Lower leg skin (tissue), 4 donors: Measurements from ENCODE around the gene ACTR3. TPM values are rescaled to one million over a fixed set of nuclear protein-coding genes. Genes with fewer than 3 reads are reported as not detected.

Source experiments
- DNase-seq, 2 donors: peaks; one replicate each; pipeline ENCODE4 v3.0.0-alpha.2; 2019; ENCODE audit warnings: low spot score in 2 of 2
- H3K4me3 ChIP-seq: fragments of 200-600 bp; sonication (generic); 2 replicates; pipeline ENCODE4 v1.5.1; 2017; ENCODE audit warnings: mild to moderate bottlenecking, low read depth; ENCODE audit not compliant: poor library complexity, severe bottlenecking
- CTCF ChIP-seq, 3 donors: fragments of 450-650 bp; IDR thresholded peaks; one replicate each; pipeline ENCODE4 v1.5.1; 2016; ENCODE audit warnings: antibody characterized with exemption in 3 of 3, mild to moderate bottlenecking in 3 of 3, moderate library complexity in 2 of 3
- POLR2A ChIP-seq, 2 donors: fragments of 450-650 bp; IDR thresholded peaks; one replicate each; pipeline ENCODE4 v1.6.1; 2016 to 2017; ENCODE audit warnings: antibody characterized with exemption in 2 of 2, mild to moderate bottlenecking in 1 of 2, moderate library complexity in 1 of 2
- WGBS, 2 donors: methylation state at CpG; one replicate each; pipeline ENCODE4 v1.1.5; 2018; 5-methylcytosine and 5-hydroxymethylcytosine counted together
- intact Hi-C: fragments of 100-400 bp; cut with DNase I; formaldehyde crosslinking; loops from one replicate; pipeline ENCODE4 v1.15.0; 2023; ENCODE audit warnings: low total_unique reads
- total RNA-seq, 4 donors: library from RNA; depleted of rRNA; stranded (reverse); fragments of >200 nt; gene quantifications; one replicate each; pipeline ENCODE4 v1.1.0, GENCODE V29; 2016

ACTR3 gene
- total RNA-seq, 4 donors from 2014 or later = 92.5 to 154 (median 115) TPM

- WGBS, 2 donors = 81 to 82% methylated on average over 6 of the region's 6 CpGs
- no peak overlapping the region for H3K4me3 ChIP-seq
- no peak for TF ChIP-seq POLR2A (IDR thresholded peaks at IDR 0.05)
- DNase-seq = no peak
- intact Hi-C loops = no loop called here
Measured at GRCh38 chr2:113910967-113911678, 21.2 kb downstream of the ACTR3 start.

- WGBS, 2 donors = 92 to 96% methylated on average over 10 of the region's 10 CpGs
- H3K4me3 ChIP-seq = no peak overlapping the region
- DNase-seq = no peak
- intact Hi-C loops = no loop called here
- no peak for TF ChIP-seq CTCF (IDR thresholded peaks at IDR 0.05)
- TF ChIP-seq POLR2A (IDR thresholded peaks at IDR 0.05) = no peak
Measured at GRCh38 chr2:113915082-113915819, 25.4 kb downstream of the ACTR3 start.

GRCh38 chr2:113918229-113918628 lies 28.3 kb downstream of the ACTR3 start:
- intact Hi-C loops = no loop called here
- no peak for DNase-seq
- H3K4me3 ChIP-seq = no peak overlapping the region
- 83 to 93% methylated on average over 1 of the region's 1 CpG for WGBS, 2 donors
- TF ChIP-seq CTCF (IDR thresholded peaks at IDR 0.05) = no peak
- no peak for TF ChIP-seq POLR2A (IDR thresholded peaks at IDR 0.05)

DNA sequence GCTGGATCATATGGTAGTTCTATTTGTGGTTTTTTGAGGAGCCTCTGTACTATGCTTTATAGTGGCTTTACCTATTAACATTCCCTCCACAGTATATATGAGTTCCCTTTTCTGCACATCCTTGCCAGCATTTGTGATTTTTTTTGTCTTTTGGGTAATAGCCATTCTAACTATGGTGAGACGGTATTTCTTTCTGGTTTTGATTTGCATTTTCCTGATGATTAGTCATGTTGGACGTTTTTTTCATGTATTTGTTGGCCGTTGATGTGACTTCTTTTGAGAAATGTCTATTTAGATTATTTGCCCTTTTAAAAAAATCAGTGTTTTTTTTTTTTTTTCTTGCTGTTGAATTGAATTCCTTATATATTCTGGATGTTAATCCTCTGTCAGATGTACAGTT lies 31.1 kb downstream of the ACTR3 start:
- H3K4me3 ChIP-seq = no peak overlapping the region
- DNase-seq = no peak
- TF ChIP-seq POLR2A (IDR thresholded peaks at IDR 0.05) = no peak
- TF ChIP-seq CTCF (IDR thresholded peaks at IDR 0.05) = no peak
- intact Hi-C loops = no loop called here
- 52 to 60% methylated on average over 3 of the region's 3 CpGs for WGBS, 2 donors

- DNase-seq = no peak
- TF ChIP-seq POLR2A (IDR thresholded peaks at IDR 0.05) (no peak), CTCF (IDR thresholded peaks at IDR 0.05) (no peak)
- H3K4me3 ChIP-seq = no peak overlapping the region
- intact Hi-C loops = no loop called here
- WGBS, 2 donors = 94 to 99% methylated on average over 6 of the region's 6 CpGs
Measured at GRCh38 chr2:113922335-113922734, 32.4 kb downstream of the ACTR3 start.

GRCh38 chr2:113922784-113923183 lies 32.9 kb downstream of the ACTR3 start:
- intact Hi-C loops = no loop called here
- DNase-seq = no peak
- TF ChIP-seq CTCF (IDR thresholded peaks at IDR 0.05) (no peak), POLR2A (IDR thresholded peaks at IDR 0.05) (no peak)
- 75 to 92% methylated on average over 3 of the region's 3 CpGs for WGBS, 2 donors
- no peak overlapping the region for H3K4me3 ChIP-seq
